Left lung (tissue), 10 donors: ENCODE results near the gene FSD2. TPM values are rescaled to one million over a fixed set of nuclear protein-coding genes. Genes with fewer than 3 reads are reported as not detected.

Experiments used
- ATAC-seq: fragments of 200-7000 bp; cut with Tn5 transposase; one replicate; pipeline ENCODE4 v1.9.1; 2020; ENCODE audit warnings: moderate library complexity
- DNase-seq, 4 donors: peaks; one replicate each; pipeline ENCODE4 v3.0.0-alpha.2; 2013 to 2020
- H3K27ac ChIP-seq, 2 donors: fragments of 200-600 bp; sonication (generic) in 1 of 2; one replicate each; pipeline versions ENCODE4 v1.5.0 to v1.8.0; 2020 to 2021
- H3K27me3 ChIP-seq, 2 donors: fragments of 200-600 bp; sonication (generic) in 1 of 2; one replicate each; pipeline versions ENCODE4 v1.5.0 to v1.8.0; 2020 to 2021
- H3K36me3 ChIP-seq, 2 donors: fragments of 200-600 bp; sonication (generic) in 1 of 2; one replicate each; pipeline versions ENCODE4 v1.5.0 to v1.8.0; 2020 to 2021
- H3K4me1 ChIP-seq, 2 donors: fragments of 200-600 bp; one replicate each; pipeline ENCODE4 v1.8.0; 2021
- H3K4me3 ChIP-seq, 2 donors: fragments of 200-600 bp; sonication (generic) in 1 of 2; one replicate each; pipeline versions ENCODE4 v1.5.0 to v1.8.0; 2020 to 2021; ENCODE audit warnings: mild to moderate bottlenecking in 1 of 2
- H3K9me3 ChIP-seq, 2 donors: fragments of 200-600 bp; sonication (generic) in 1 of 2; one replicate each; pipeline versions ENCODE4 v1.5.0 to v1.8.0; 2020 to 2021
- intact Hi-C, 2 donors: fragments of 100-400 bp; cut with DNase I; formaldehyde crosslinking; loops; one replicate each; pipeline versions ENCODE4 v1.11.2 to v1.14.2; 2022
- polyA plus RNA-seq, 6 donors: library from polyadenylated mRNA; unstranded; fragments of 120-200 nt; gene quantifications; one replicate each; pipeline ENCODE4 v1.2.1, GENCODE V29; 2013; ENCODE audit not compliant: insufficient read length in 6 of 6
- total RNA-seq, 2 donors: library from RNA; stranded (reverse); fragmentation: NEBNext Ultra II Directional; extraction: Animal tissue kit (Norgen Biotek cat#: 25700); gene quantifications; one replicate each; pipeline ENCODE4 v1.2.1, GENCODE V29; 2021
- TF ChIP-seq, protein P1 (sequence below), 2 donors: fragments of 200-600 bp; sonication (generic) in 1 of 2; IDR thresholded peaks; one replicate each; pipeline versions ENCODE4 v1.5.0 to v1.8.0; 2021; ENCODE audit warnings: antibody characterized with exemption in 2 of 2
- donor health status: DM: no; HTN: yes; CAD: no.
- donor health status: DM: no; HTN: no; CAD: no.

Gene FSD2
- total and polyA plus RNA-seq, 8 donors = 0.11 to 1.3 (median 0.33) TPM; not detected in 1

DNA sequence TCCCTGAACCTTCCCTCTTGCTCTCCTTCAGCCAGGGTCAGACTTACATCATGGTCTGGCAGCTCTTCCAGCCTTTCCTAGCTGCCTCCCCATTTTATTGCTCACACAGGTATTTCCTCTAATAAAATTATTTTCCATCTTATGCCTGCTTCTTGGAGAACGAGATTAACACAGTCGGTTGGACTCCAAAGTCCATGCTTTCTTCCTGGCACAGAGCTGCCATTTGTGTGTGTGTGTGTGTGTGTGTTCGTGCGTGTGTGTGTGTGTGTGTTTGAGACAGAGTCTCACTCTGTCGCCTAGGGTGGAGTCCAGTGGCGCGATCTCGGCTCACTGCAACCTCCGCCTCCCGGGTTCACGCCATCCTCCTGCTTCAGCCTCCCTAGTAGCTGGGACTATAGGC lies 15.5 kb downstream of the FSD2 start:
- Histone ChIP-seq H3K36me3 (no peaks in the 10 kb centered on the region), H3K4me3 (no peak overlapping the region), H3K9me3 (no peaks in the 10 kb centered on the region), H3K27ac (no peak overlapping the region), H3K4me1 (no peaks in the 10 kb centered on the region), H3K27me3 (no peaks in the 10 kb centered on the region)
- intact Hi-C loops = no loop called here
- TF ChIP-seq, protein P1, sequence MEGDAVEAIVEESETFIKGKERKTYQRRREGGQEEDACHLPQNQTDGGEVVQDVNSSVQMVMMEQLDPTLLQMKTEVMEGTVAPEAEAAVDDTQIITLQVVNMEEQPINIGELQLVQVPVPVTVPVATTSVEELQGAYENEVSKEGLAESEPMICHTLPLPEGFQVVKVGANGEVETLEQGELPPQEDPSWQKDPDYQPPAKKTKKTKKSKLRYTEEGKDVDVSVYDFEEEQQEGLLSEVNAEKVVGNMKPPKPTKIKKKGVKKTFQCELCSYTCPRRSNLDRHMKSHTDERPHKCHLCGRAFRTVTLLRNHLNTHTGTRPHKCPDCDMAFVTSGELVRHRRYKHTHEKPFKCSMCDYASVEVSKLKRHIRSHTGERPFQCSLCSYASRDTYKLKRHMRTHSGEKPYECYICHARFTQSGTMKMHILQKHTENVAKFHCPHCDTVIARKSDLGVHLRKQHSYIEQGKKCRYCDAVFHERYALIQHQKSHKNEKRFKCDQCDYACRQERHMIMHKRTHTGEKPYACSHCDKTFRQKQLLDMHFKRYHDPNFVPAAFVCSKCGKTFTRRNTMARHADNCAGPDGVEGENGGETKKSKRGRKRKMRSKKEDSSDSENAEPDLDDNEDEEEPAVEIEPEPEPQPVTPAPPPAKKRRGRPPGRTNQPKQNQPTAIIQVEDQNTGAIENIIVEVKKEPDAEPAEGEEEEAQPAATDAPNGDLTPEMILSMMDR (IDR thresholded peaks at IDR 0.05) = no peak
- ATAC-seq (no peak), DNase-seq (no peak)

DNA sequence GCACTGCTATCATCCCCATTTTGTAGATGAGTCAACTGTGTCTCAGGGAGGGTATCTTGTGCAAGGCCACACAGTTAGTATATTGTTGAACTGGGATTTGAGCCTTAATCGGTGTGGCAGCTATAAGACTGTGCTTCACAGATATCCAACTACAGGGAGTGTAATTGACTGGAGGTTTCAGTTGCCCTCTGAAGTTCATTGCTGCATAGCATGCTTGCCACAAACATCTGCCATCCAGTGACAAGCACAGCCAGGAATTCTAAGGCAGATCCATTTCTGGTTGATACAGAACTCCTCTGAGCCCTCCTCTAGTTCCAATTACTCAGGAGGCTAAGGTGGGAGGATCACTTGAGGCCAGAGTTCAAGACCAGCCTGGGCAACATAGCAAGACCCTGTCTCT lies 16.4 kb downstream of the FSD2 start:
- no peaks in the 10 kb centered on the region for H3K27me3 ChIP-seq
- no peak overlapping the region for H3K27ac ChIP-seq
- no peaks in the 10 kb centered on the region for H3K9me3 ChIP-seq
- intact Hi-C loops = no loop called here
- H3K36me3 ChIP-seq = no peaks in the 10 kb centered on the region
- ATAC-seq (no peak), DNase-seq (no peak)
- no peak overlapping the region for H3K4me3 ChIP-seq
- no peaks in the 10 kb centered on the region for H3K4me1 ChIP-seq
- TF ChIP-seq, protein P1 (IDR thresholded peaks at IDR 0.05) = no peak

DNA sequence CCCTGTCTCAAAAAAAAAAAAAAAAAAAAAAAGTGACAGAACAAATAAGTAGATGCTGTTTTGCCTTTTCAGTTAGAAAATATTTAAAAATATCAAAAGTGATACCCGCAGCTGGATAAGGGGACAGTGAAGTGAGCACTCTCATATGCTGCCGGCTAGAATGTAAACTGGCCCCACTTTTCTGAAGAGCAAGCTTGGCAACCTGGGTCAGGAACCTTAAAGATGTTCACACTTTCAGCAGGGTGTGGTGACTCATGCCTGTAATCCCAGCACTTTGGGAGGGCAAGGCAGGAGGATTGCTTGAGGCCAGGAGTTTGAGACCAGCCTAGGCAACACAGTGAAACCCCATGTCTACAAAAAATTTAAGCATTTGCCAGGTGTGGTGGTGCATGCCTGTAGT lies 17.4 kb downstream of the FSD2 start:
- TF ChIP-seq, protein P1 (IDR thresholded peaks at IDR 0.05) = no peak

DNA sequence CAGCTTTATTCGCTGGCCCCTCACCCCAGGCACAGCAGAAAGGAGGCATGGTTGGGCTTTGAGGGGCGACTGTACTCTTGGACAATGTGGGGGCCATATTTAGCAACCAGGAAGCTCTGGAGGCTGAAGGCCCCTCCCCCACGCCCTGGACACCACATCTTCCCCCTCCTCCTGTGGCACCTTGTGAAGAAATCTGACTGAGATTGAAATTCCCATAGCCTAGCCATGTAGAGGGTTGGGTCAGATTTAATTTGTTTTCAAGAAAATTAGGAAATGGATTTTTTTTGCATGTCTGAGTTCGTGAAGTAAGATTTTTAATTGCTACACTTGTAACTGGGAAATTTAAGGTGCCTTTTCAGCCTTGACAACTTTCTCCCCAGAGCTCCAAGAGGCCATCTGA lies 24.5 kb downstream of the FSD2 start:
- TF ChIP-seq, protein P1 (IDR thresholded peaks at IDR 0.05) = no peak
- intact Hi-C loops = no loop called here
- DNase-seq (no peak), ATAC-seq (no peak)
- no peaks in the 10 kb centered on the region for H3K4me1 ChIP-seq
- H3K36me3 ChIP-seq = no peaks in the 10 kb centered on the region
- H3K27ac ChIP-seq = no peak overlapping the region
- H3K4me3 ChIP-seq = no peak overlapping the region
- H3K27me3 ChIP-seq = no peaks in the 10 kb centered on the region
- H3K9me3 ChIP-seq = no peaks in the 10 kb centered on the region

More for the DNA sequence above, 17.4 kb downstream of the FSD2 start:
- DNase-seq (no peak), ATAC-seq (no peak)
- Histone ChIP-seq H3K4me1 (no peaks in the 10 kb centered on the region), H3K36me3 (no peaks in the 10 kb centered on the region), H3K27me3 (no peaks in the 10 kb centered on the region), H3K9me3 (no peaks in the 10 kb centered on the region), H3K4me3 (no peak overlapping the region), H3K27ac (no peak overlapping the region)
- intact Hi-C loops = no loop called here

- DNase-seq = no peak
- H3K27ac ChIP-seq = no peak overlapping the region
- ATAC-seq = no peak
- TF ChIP-seq, protein P1 (IDR thresholded peaks at IDR 0.05) = no peak
- H3K27me3 ChIP-seq = no peaks in the 10 kb centered on the region
- H3K4me1 ChIP-seq = no peaks in the 10 kb centered on the region
- no peaks in the 10 kb centered on the region for H3K9me3 ChIP-seq
- intact Hi-C loops = no loop called here
- H3K36me3 ChIP-seq = no peaks in the 10 kb centered on the region
- no peak overlapping the region for H3K4me3 ChIP-seq
Observed at GRCh38 chr15:82778755-82779154, 27.1 kb downstream of the FSD2 start.
